ENCODE results near the gene PLEKHA8.

GRCh38 chr7:30142710-30143109, 114.5 kb downstream of the PLEKHA8 start:
- no peak for TF ChIP-seq POLR2A (IDR thresholded peaks at IDR 0.05)
- no peak for TF ChIP-seq CTCF (IDR thresholded peaks at IDR 0.05)
- no peak for TF ChIP-seq POLR2AphosphoS5 (IDR thresholded peaks at IDR 0.05)
